SK-N-SH (cell line): Measurements from ENCODE around the gene CHD8. TPM values are rescaled to one million over a fixed set of nuclear protein-coding genes. Genes with fewer than 3 reads are reported as not detected.

Experiments
- CTCF ChIA-PET: fragments of 300-600, 350-600 bp; formaldehyde crosslinking; extraction: SDS; loops from one replicate; lab custom pipeline; 2021; lab: Yijun Ruan, JAX
- POLR2A ChIA-PET: fragments of 350-600 bp; sonication (Branson Sonifier 250); formaldehyde crosslinking; extraction: SDS; loops from one replicate; lab custom pipeline; 2020; ENCODE audit warnings: antibody characterized with exemption, inconsistent platforms; lab: Yijun Ruan, JAX
- DNase-seq: peaks from one replicate; pipeline ENCODE4 v3.0.0; 2012
- H2AFZ ChIP-seq: fragments of 200-600 bp; sonication (generic); 2 replicates; pipeline ENCODE4 v1.8.1; 2016; ENCODE audit warnings: antibody characterized with exemption, mild to moderate bottlenecking, low read depth
- H3F3A ChIP-seq: fragments of 200-600 bp; sonication (generic); replicated peaks from 2 replicates; pipeline ENCODE3; 2016; ENCODE audit warnings: antibody characterized with exemption, mild to moderate bottlenecking; ENCODE audit not compliant: insufficient read depth
- H3K27ac ChIP-seq, 2 experiments: fragments of 200-500 bp in 1 of 2; fragments of 200-600 bp in 1 of 2; sonication (Bioruptor generic) in 1 of 2; sonication (generic), shearing (Covaris generic) in 1 of 2; 2 replicates each; pipeline versions ENCODE4 v1.5.1 to v1.6.1; 2014 to 2016; ENCODE audit warnings: low read depth in 2 of 2, inconsistent platforms in 1 of 2, low read length in 1 of 2, mild to moderate bottlenecking in 1 of 2, mixed read lengths in 1 of 2
- H3K27me3 ChIP-seq: fragments of 200-600 bp; sonication (generic), shearing (Covaris generic); 2 replicates; pipeline ENCODE4 v1.6.1; 2016; ENCODE audit warnings: mixed run types; ENCODE audit not compliant: insufficient read depth
- H3K36me3 ChIP-seq, 2 experiments: fragments of 200-500 bp in 1 of 2; fragments of 200-600 bp in 1 of 2; sonication (Bioruptor generic) in 1 of 2; sonication (generic) in 1 of 2; replicated peaks in 1 of 2; 2 replicates each; pipeline versions ENCODE3 to v1.5.1; 2014 to 2016; ENCODE audit warnings: low read length in 1 of 2, mild to moderate bottlenecking in 1 of 2; ENCODE audit not compliant: insufficient read depth in 2 of 2, control insufficient read depth in 1 of 2
- H3K4me1 ChIP-seq, 2 experiments: fragments of 200-500 bp in 1 of 2; fragments of 200-600 bp in 1 of 2; sonication (Bioruptor generic) in 1 of 2; sonication (generic), shearing (Covaris generic) in 1 of 2; 2 replicates each; pipeline versions ENCODE4 v1.5.1 to v1.6.1; 2014 to 2016; ENCODE audit warnings: low read depth in 1 of 2, low read length in 1 of 2, mixed run types in 1 of 2; ENCODE audit not compliant: insufficient read depth in 2 of 2, control insufficient read depth in 1 of 2
- H3K4me2 ChIP-seq: fragments of 200-600 bp; sonication (generic), shearing (Covaris generic); 2 replicates; pipeline ENCODE4 v1.6.1; 2017; ENCODE audit warnings: mixed run types
- H3K4me3 ChIP-seq, 2 experiments: fragments of 200-500 bp in 1 of 2; fragments of 200-600 bp in 1 of 2; sonication (Bioruptor generic) in 1 of 2; sonication (generic), shearing (Covaris generic) in 1 of 2; 2 replicates each; pipeline versions ENCODE4 v1.5.1 to v1.8.1; 2014 to 2016; ENCODE audit warnings: low read depth in 2 of 2, inconsistent platforms in 1 of 2, low read length in 1 of 2, mild to moderate bottlenecking in 1 of 2, mixed read lengths in 1 of 2, moderate library complexity in 1 of 2
- H3K79me2 ChIP-seq: fragments of 200-600 bp; sonication (generic); 2 replicates; pipeline ENCODE4 v1.8.1; 2017; ENCODE audit warnings: mild to moderate bottlenecking; ENCODE audit not compliant: insufficient read depth
- H3K9ac ChIP-seq: fragments of 200-600 bp; sonication (generic); 2 replicates; pipeline ENCODE4 v1.6.1; 2017; ENCODE audit warnings: mixed run types
- H3K9me2 ChIP-seq: fragments of 200-600 bp; sonication (generic); 2 replicates; pipeline ENCODE4 v1.6.1; 2017; ENCODE audit warnings: mixed run types
- H3K9me3 ChIP-seq: fragments of 200-600 bp; sonication (generic); 2 replicates; pipeline ENCODE4 v1.6.1; 2017; ENCODE audit warnings: mixed run types, mild to moderate bottlenecking, moderate library complexity
- H4K20me1 ChIP-seq: fragments of 200-600 bp; sonication (generic); 2 replicates; pipeline ENCODE4 v1.6.1; 2017; ENCODE audit warnings: mild to moderate bottlenecking, mixed run types; ENCODE audit not compliant: insufficient read depth
- CTCF ChIP-seq: fragments of 200-600 bp; sonication (generic); IDR thresholded peaks from 2 replicates; pipeline ENCODE4 v1.6.1; 2017; ENCODE audit warnings: antibody characterized with exemption, mild to moderate bottlenecking, moderate library complexity
- ELF1 ChIP-seq: IDR thresholded peaks from 2 replicates; pipeline ENCODE4 v1.4.0; 2012
- EZH2phosphoT487 ChIP-seq: fragments of 200-600 bp; sonication (generic); IDR thresholded peaks from 2 replicates; pipeline ENCODE4 v1.6.1; 2017; ENCODE audit warnings: low read depth, mixed run types, mild to moderate bottlenecking, antibody characterized with exemption, moderate library complexity, borderline replicate concordance
- FOSL2 ChIP-seq: IDR thresholded peaks from 2 replicates; pipeline ENCODE4 v1.4.0; 2012; ENCODE audit warnings: low read depth, mild to moderate bottlenecking, moderate library complexity, borderline replicate concordance
- FOXJ3 ChIP-seq: sonication (generic); formaldehyde crosslinking; IDR thresholded peaks from 2 replicates; pipeline ENCODE4 v1.5.1; 2020; ENCODE audit warnings: mild to moderate bottlenecking, missing genetic modification reagents
- FOXM1 ChIP-seq: IDR thresholded peaks from 2 replicates; pipeline ENCODE4 v1.4.0; 2012; ENCODE audit warnings: low read depth, mild to moderate bottlenecking
- IRF3 ChIP-seq: fragments of 150-350 bp; IDR thresholded peaks from 2 replicates; pipeline ENCODE4 v1.6.1; 2016; ENCODE audit warnings: mild to moderate bottlenecking, low read depth, low read length
- MAX ChIP-seq: IDR thresholded peaks from 2 replicates; pipeline ENCODE4 v1.4.0; 2012; ENCODE audit warnings: low read depth
- MEF2A ChIP-seq: IDR thresholded peaks from 2 replicates; pipeline ENCODE4 v1.4.0; 2012; ENCODE audit warnings: low read depth, borderline replicate concordance
- MXI1 ChIP-seq: IDR thresholded peaks from 2 replicates; pipeline ENCODE4 v1.6.1; 2012; ENCODE audit warnings: mild to moderate bottlenecking, low read depth, low read length, improper control_type of control experiment
- NFIC ChIP-seq: IDR thresholded peaks from 2 replicates; pipeline ENCODE4 v1.4.0; 2012; ENCODE audit warnings: borderline replicate concordance
- NRF1 ChIP-seq: IDR thresholded peaks from 2 replicates; pipeline ENCODE4 v1.6.1; 2012; ENCODE audit warnings: low read depth, mild to moderate bottlenecking, low read length
- POLR2AphosphoS5 ChIP-seq: IDR thresholded peaks from 2 replicates; pipeline ENCODE4 v1.6.1; 2012; ENCODE audit warnings: low read depth, low read length
- RAD21 ChIP-seq: IDR thresholded peaks from 2 replicates; pipeline ENCODE4 v1.6.1; 2012; ENCODE audit warnings: mild to moderate bottlenecking, low read length
- RFX5 ChIP-seq: IDR thresholded peaks from 2 replicates; pipeline ENCODE4 v1.6.1; 2012; ENCODE audit warnings: mild to moderate bottlenecking, improper control_type of control experiment, low read length
- TAF1 ChIP-seq: IDR thresholded peaks from 2 replicates; pipeline ENCODE4 v1.6.1; 2012; ENCODE audit warnings: low read depth, mild to moderate bottlenecking, low read length, moderate library complexity, borderline replicate concordance
- TCF12 ChIP-seq: IDR thresholded peaks from 2 replicates; pipeline ENCODE4 v1.4.0; 2012
- USF1 ChIP-seq: IDR thresholded peaks from 2 replicates; pipeline ENCODE4 v1.4.0; 2012; ENCODE audit warnings: low read depth, borderline replicate concordance
- YY1 ChIP-seq: IDR thresholded peaks from 2 replicates; pipeline ENCODE4 v1.4.0; 2012; ENCODE audit warnings: low read depth, mild to moderate bottlenecking
- WGBS: methylation state at CpG from one replicate; pipeline ENCODE4 v1.1.6; 2017; ENCODE audit warnings: low lambda C conversion rate; 5-methylcytosine and 5-hydroxymethylcytosine counted together
- polyA plus RNA-seq, 3 experiments: library from polyadenylated mRNA; depleted of rRNA; stranded (reverse); fragments of >200 nt; gene quantifications; 2 replicates each; pipeline ENCODE4 v1.2.3, GENCODE V29; 2012

Gene CHD8
- polyA plus RNA-seq, 1 of the 3 experiments (the other 2 are of a cell fraction): 25.3 TPM

GRCh38 chr14:21405097-21405496, 50.8 kb downstream of the CHD8 start:
- DNase-seq: no peak
- no peak for TF ChIP-seq POLR2AphosphoS5
- TF ChIP-seq EZH2phosphoT487: no peak
- TF ChIP-seq YY1: no peak
- TF ChIP-seq USF1: no peak
- TF ChIP-seq MAX: no peak
- no peak for TF ChIP-seq FOXJ3 (CRISPR knock-in tag)
- no peak for TF ChIP-seq MEF2A
- no peak for TF ChIP-seq NFIC
- TF ChIP-seq TCF12: no peak
- TF ChIP-seq FOXM1: no peak
- TF ChIP-seq NRF1: no peak
- TF ChIP-seq RFX5: no peak
- TF ChIP-seq CTCF: no peak
- TF ChIP-seq RAD21: no peak
- no peak for TF ChIP-seq ELF1
- TF ChIP-seq FOSL2: no peak
- TF ChIP-seq TAF1: no peak
- no peak for TF ChIP-seq IRF3
- TF ChIP-seq MXI1: no peak
- ChIA-PET POLR2A (no interaction called here), CTCF (interaction anchor here (0.8 to 0.9 kb wide), 2 partner anchors 11 to 41 kb away, joined by 3 to 4 read pairs; no protein-coding TSS in a partner anchor)
- Histone ChIP-seq H3K79me2 (no peaks in the 10 kb centered on the region; the same call in 1 of the 2 replicates), H3K4me1 (0 out of 4 replicates have a peak, but pooled peaks cover 0 to 8% of the 10 kb centered on the region in 2 experiments), H3F3A (peaks cover 20% of the 10 kb centered on the region), H3K9me2 (no peaks in the 10 kb centered on the region), H3K9me3 (no peaks in the 10 kb centered on the region), H3K27ac (no peak overlapping the region), H3K4me2 (no peak overlapping the region), H3K4me3 (no peak overlapping the region), H3K27me3 (no peaks in the 10 kb centered on the region), H3K9ac (no peak overlapping the region), H4K20me1 (0 out of 2 replicates have a peak, but pooled peaks cover 3% of the 10 kb centered on the region), H3K36me3 (peaks cover 90 to 97% of the 10 kb centered on the region in 2 experiments), H2AFZ (no peak overlapping the region)
- 84% methylated on average over 3 of the region's 3 CpGs for WGBS
